HEK293 (cell line): ENCODE measurements around the gene ASPHD1.

Experiments used
- CTCF ChIA-PET: fragments of 350-600 bp; formaldehyde crosslinking; extraction: SDS; loops from one replicate; lab custom pipeline; 2021; ENCODE audit warnings: antibody characterized with exemption; lab: Yijun Ruan, JAX
- POLR2A ChIA-PET: fragments of 300-600 bp; formaldehyde crosslinking; extraction: SDS; loops from one replicate; lab custom pipeline; 2020; ENCODE audit warnings: antibody characterized with exemption, inconsistent platforms; lab: Yijun Ruan, JAX
- H3K27ac ChIP-seq: fragments of 200-500 bp; sonication (Bioruptor generic); 2 replicates; pipeline ENCODE4 v1.5.1; 2014; ENCODE audit warnings: low read depth, low read length, control low read depth, inconsistent platforms; ENCODE audit errors: extremely low read depth
- H3K36me3 ChIP-seq, 2 experiments: fragments of 200-500 bp in 1 of 2; sonication (Bioruptor generic) in 1 of 2; 1 replicate in 1 of 2; 2 replicates in 1 of 2; pipeline ENCODE4 v1.5.1; 2014 to 2017; ENCODE audit warnings: inconsistent platforms in 2 of 2, low read length in 2 of 2; ENCODE audit not compliant: control insufficient read depth in 2 of 2, insufficient read depth in 1 of 2
- H3K4me1 ChIP-seq: fragments of 200-500 bp; sonication (Bioruptor generic); 2 replicates; pipeline ENCODE4 v1.5.1; 2014; ENCODE audit warnings: mild to moderate bottlenecking, low read length, inconsistent platforms; ENCODE audit not compliant: control insufficient read depth, insufficient read depth
- H3K4me3 ChIP-seq: 2 replicates; pipeline ENCODE4 v1.5.1; 2011; ENCODE audit warnings: low read depth, mild to moderate bottlenecking, control low read depth, low read length, moderate library complexity
- H3K9me3 ChIP-seq: fragments of 200-500 bp; sonication (Bioruptor generic); 2 replicates; pipeline ENCODE4 v1.5.1; 2014; ENCODE audit warnings: low read depth, low read length, inconsistent platforms; ENCODE audit not compliant: control insufficient read depth, insufficient read depth
- GLIS1 ChIP-seq: fragments of 450-650 bp; formaldehyde crosslinking; IDR thresholded peaks from 2 replicates; pipeline ENCODE4 v1.5.1; 2016; ENCODE audit warnings: missing biosample characterization, missing genetic modification characterization
- GLIS2 ChIP-seq: fragments of 450-650 bp; formaldehyde crosslinking; IDR thresholded peaks from 2 replicates; pipeline ENCODE4 v1.5.1; 2016; ENCODE audit warnings: missing biosample characterization, missing genetic modification characterization
- MZF1 ChIP-seq: fragments of 450-650 bp; formaldehyde crosslinking; IDR thresholded peaks from 2 replicates; pipeline ENCODE4 v1.5.1; 2017; ENCODE audit warnings: missing biosample characterization, missing genetic modification characterization, borderline replicate concordance
- ZBTB48 ChIP-seq: fragments of 450-650 bp; formaldehyde crosslinking; IDR thresholded peaks from 2 replicates; pipeline ENCODE4 v1.5.1; 2016; ENCODE audit warnings: missing biosample characterization, missing genetic modification characterization
- ZNF10 ChIP-seq: fragments of 450-650 bp; formaldehyde crosslinking; IDR thresholded peaks from 2 replicates; pipeline ENCODE4 v1.5.1; 2017; ENCODE audit warnings: missing biosample characterization, missing genetic modification characterization
- ZNF24 ChIP-seq: fragments of 450-650 bp; formaldehyde crosslinking; IDR thresholded peaks from 2 replicates; pipeline ENCODE4 v1.5.1; 2016; ENCODE audit warnings: missing biosample characterization, missing genetic modification characterization
- ZNF274 ChIP-seq, 2 experiments: fragments of 200-500 bp in 1 of 2; fragments of 450-650 bp in 1 of 2; sonication (Bioruptor generic) in 1 of 2; formaldehyde crosslinking in 1 of 2; IDR thresholded peaks; 2 replicates each; pipeline versions ENCODE4 v1.5.1 to v1.6.1; 2014 to 2016; ENCODE audit warnings: borderline replicate concordance in 1 of 2, inconsistent platforms in 1 of 2, low read length in 1 of 2, missing biosample characterization in 1 of 2, missing genetic modification characterization in 1 of 2
- ZNF302 ChIP-seq: fragments of 450-650 bp; formaldehyde crosslinking; IDR thresholded peaks from 2 replicates; pipeline ENCODE4 v1.5.1; 2016; ENCODE audit warnings: missing biosample characterization, missing genetic modification characterization, low read depth
- ZNF354C ChIP-seq: fragments of 450-650 bp; formaldehyde crosslinking; IDR thresholded peaks from 2 replicates; pipeline ENCODE4 v1.5.1; 2016; ENCODE audit warnings: missing biosample characterization, missing genetic modification characterization, low read depth, borderline replicate concordance
- ZNF37A ChIP-seq: fragments of 450-650 bp; IDR thresholded peaks from 2 replicates; pipeline ENCODE4 v1.5.1; 2018; ENCODE audit warnings: missing biosample characterization, missing genetic modification characterization
- ZNF560 ChIP-seq: fragments of 450-650 bp; formaldehyde crosslinking; IDR thresholded peaks from 2 replicates; pipeline ENCODE4 v1.5.1; 2017; ENCODE audit warnings: missing biosample characterization, missing genetic modification characterization, borderline replicate concordance
- ZNF776 ChIP-seq: fragments of 450-650 bp; formaldehyde crosslinking; IDR thresholded peaks from 2 replicates; pipeline ENCODE4 v1.5.0; 2017; ENCODE audit warnings: missing biosample characterization, missing genetic modification characterization, borderline replicate concordance
- ZNF785 ChIP-seq: fragments of 450-650 bp; formaldehyde crosslinking; IDR thresholded peaks from 2 replicates; pipeline ENCODE4 v1.5.1; 2016; ENCODE audit warnings: missing biosample characterization, missing genetic modification characterization
- TF ChIP-seq, protein P1 (sequence below): fragments of 450-650 bp; formaldehyde crosslinking; IDR thresholded peaks from 2 replicates; pipeline ENCODE4 v1.5.1; 2016; ENCODE audit warnings: missing biosample characterization, missing genetic modification characterization
- TF ChIP-seq, protein P2 (sequence below): fragments of 450-650 bp; formaldehyde crosslinking; IDR thresholded peaks from 2 replicates; pipeline ENCODE4 v1.5.1; 2016; ENCODE audit warnings: missing biosample characterization, missing genetic modification characterization
- TF ChIP-seq, protein P3 (sequence below): fragments of 450-650 bp; formaldehyde crosslinking; IDR thresholded peaks from 2 replicates; pipeline ENCODE4 v1.5.1; 2016; ENCODE audit warnings: missing biosample characterization, missing genetic modification characterization
- TF ChIP-seq, protein P4 (sequence below): fragments of 450-650 bp; formaldehyde crosslinking; IDR thresholded peaks from 2 replicates; pipeline ENCODE4 v1.5.1; 2017; ENCODE audit warnings: missing biosample characterization, missing genetic modification characterization
- TF ChIP-seq, protein P5 (sequence below): fragments of 450-650 bp; formaldehyde crosslinking; IDR thresholded peaks from 2 replicates; pipeline ENCODE4 v1.5.1; 2016; ENCODE audit warnings: missing biosample characterization, missing genetic modification characterization
- TF ChIP-seq, protein P6 (sequence below): fragments of 450-650 bp; formaldehyde crosslinking; IDR thresholded peaks from 2 replicates; pipeline ENCODE4 v1.5.1; 2016; ENCODE audit warnings: missing biosample characterization, missing genetic modification characterization
- TF ChIP-seq, protein P7 (sequence below): fragments of 450-650 bp; formaldehyde crosslinking; IDR thresholded peaks from 2 replicates; pipeline ENCODE4 v1.5.1; 2016; ENCODE audit warnings: missing biosample characterization, missing genetic modification characterization

ASPHD1 gene

DNA sequence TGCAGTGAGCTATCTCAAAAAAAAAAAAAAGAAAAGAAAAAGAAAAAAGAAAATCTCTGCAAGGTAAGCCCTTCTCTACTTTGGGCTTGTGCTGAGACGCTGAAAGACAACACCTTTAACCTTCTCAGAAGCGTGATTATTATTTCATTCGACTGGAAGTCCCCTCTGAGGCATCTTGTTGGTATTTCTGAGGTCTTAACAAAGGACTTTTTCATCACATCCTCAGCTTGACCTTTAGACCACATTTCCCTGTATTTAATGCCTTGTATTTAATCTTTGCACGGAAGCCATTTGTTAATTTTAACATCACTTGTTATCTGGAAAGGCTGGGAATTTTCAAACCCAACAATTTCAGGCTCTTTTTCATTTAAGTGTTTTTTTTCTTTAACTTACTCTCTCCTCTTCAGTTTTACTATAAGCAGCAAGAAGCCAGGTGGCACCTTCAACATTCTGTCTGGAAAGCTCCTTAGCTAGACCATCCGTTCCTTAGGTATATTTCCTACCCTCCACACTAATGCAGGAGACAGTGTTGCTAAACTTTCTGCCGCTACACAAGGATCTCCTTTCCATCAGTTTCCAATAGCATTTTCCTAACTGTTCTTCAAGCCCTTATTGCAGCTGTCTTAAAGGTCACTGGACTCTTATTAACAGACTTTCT, 15.4 kb downstream of the ASPHD1 start:
- Histone ChIP-seq H3K27ac (no peak overlapping the region), H3K9me3 (no peaks in the 10 kb centered on the region), H3K4me1 (no peaks in the 10 kb centered on the region), H3K4me3 (no peak overlapping the region), H3K36me3 (peaks cover 5 to 38% of the 10 kb centered on the region in 2 experiments; a peak in 2 of 3 replicates)
- ChIA-PET CTCF (interaction anchor here (0.6 to 2.0 kb wide), 6 partner anchors 10 to 196 kb away, joined by 3 to 6 read pairs (median 4); partner anchors contain the start of genes KCTD13 and PAGR1), POLR2A (interaction anchor here (1.0 to 3.9 kb wide), 2 partner anchors 10 to 11 kb away, joined by 5 to 22 read pairs; partner anchors contain the start of gene KCTD13)
- TF ChIP-seq ZNF274 (IDR thresholded peaks at IDR 0.05; ENCODE audit: low read length) (no peak), ZNF274 (tag by site-specific recombination; IDR thresholded peaks at IDR 0.05; ENCODE audit: borderline replicate concordance) (no peak), GLIS1 (tag by site-specific recombination) (no peak), ZNF785 (tag by site-specific recombination) (no peak), ZNF24 (tag by site-specific recombination) (no peak), ZNF354C (tag by site-specific recombination) (no peak), ZNF302 (no peak), ZNF10 (no peak), MZF1 (tag by site-specific recombination) (no peak), ZNF560 (no peak), ZBTB48 (tag by site-specific recombination) (no peak), ZNF37A (no peak), ZNF776 (tag by site-specific recombination) (no peak), GLIS2 (tag by site-specific recombination) (no peak)
- TF ChIP-seq, protein P1, sequence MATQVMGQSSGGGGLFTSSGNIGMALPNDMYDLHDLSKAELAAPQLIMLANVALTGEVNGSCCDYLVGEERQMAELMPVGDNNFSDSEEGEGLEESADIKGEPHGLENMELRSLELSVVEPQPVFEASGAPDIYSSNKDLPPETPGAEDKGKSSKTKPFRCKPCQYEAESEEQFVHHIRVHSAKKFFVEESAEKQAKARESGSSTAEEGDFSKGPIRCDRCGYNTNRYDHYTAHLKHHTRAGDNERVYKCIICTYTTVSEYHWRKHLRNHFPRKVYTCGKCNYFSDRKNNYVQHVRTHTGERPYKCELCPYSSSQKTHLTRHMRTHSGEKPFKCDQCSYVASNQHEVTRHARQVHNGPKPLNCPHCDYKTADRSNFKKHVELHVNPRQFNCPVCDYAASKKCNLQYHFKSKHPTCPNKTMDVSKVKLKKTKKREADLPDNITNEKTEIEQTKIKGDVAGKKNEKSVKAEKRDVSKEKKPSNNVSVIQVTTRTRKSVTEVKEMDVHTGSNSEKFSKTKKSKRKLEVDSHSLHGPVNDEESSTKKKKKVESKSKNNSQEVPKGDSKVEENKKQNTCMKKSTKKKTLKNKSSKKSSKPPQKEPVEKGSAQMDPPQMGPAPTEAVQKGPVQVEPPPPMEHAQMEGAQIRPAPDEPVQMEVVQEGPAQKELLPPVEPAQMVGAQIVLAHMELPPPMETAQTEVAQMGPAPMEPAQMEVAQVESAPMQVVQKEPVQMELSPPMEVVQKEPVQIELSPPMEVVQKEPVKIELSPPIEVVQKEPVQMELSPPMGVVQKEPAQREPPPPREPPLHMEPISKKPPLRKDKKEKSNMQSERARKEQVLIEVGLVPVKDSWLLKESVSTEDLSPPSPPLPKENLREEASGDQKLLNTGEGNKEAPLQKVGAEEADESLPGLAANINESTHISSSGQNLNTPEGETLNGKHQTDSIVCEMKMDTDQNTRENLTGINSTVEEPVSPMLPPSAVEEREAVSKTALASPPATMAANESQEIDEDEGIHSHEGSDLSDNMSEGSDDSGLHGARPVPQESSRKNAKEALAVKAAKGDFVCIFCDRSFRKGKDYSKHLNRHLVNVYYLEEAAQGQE (tag by site-specific recombination), result no peak
- TF ChIP-seq, protein P2, sequence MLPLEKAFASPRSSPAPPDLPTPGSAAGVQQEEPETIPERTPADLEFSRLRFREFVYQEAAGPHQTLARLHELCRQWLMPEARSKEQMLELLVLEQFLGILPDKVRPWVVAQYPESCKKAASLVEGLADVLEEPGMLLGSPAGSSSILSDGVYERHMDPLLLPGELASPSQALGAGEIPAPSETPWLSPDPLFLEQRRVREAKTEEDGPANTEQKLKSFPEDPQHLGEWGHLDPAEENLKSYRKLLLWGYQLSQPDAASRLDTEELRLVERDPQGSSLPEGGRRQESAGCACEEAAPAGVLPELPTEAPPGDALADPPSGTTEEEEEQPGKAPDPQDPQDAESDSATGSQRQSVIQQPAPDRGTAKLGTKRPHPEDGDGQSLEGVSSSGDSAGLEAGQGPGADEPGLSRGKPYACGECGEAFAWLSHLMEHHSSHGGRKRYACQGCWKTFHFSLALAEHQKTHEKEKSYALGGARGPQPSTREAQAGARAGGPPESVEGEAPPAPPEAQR (tag by site-specific recombination), result no peak
- TF ChIP-seq, protein P3, sequence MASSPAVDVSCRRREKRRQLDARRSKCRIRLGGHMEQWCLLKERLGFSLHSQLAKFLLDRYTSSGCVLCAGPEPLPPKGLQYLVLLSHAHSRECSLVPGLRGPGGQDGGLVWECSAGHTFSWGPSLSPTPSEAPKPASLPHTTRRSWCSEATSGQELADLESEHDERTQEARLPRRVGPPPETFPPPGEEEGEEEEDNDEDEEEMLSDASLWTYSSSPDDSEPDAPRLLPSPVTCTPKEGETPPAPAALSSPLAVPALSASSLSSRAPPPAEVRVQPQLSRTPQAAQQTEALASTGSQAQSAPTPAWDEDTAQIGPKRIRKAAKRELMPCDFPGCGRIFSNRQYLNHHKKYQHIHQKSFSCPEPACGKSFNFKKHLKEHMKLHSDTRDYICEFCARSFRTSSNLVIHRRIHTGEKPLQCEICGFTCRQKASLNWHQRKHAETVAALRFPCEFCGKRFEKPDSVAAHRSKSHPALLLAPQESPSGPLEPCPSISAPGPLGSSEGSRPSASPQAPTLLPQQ (tag by site-specific recombination), result no peak
- TF ChIP-seq, protein P4, sequence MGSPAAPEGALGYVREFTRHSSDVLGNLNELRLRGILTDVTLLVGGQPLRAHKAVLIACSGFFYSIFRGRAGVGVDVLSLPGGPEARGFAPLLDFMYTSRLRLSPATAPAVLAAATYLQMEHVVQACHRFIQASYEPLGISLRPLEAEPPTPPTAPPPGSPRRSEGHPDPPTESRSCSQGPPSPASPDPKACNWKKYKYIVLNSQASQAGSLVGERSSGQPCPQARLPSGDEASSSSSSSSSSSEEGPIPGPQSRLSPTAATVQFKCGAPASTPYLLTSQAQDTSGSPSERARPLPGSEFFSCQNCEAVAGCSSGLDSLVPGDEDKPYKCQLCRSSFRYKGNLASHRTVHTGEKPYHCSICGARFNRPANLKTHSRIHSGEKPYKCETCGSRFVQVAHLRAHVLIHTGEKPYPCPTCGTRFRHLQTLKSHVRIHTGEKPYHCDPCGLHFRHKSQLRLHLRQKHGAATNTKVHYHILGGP (tag by site-specific recombination), result no peak
- TF ChIP-seq, protein P5, sequence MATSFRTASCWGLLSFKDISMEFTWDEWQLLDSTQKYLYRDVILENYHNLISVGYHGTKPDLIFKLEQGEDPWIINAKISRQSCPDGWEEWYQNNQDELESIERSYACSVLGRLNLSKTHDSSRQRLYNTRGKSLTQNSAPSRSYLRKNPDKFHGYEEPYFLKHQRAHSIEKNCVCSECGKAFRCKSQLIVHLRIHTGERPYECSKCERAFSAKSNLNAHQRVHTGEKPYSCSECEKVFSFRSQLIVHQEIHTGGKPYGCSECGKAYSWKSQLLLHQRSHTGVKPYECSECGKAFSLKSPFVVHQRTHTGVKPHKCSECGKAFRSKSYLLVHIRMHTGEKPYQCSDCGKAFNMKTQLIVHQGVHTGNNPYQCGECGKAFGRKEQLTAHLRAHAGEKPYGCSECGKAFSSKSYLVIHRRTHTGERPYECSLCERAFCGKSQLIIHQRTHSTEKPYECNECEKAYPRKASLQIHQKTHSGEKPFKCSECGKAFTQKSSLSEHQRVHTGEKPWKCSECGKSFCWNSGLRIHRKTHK, result no peak
- TF ChIP-seq, protein P6, sequence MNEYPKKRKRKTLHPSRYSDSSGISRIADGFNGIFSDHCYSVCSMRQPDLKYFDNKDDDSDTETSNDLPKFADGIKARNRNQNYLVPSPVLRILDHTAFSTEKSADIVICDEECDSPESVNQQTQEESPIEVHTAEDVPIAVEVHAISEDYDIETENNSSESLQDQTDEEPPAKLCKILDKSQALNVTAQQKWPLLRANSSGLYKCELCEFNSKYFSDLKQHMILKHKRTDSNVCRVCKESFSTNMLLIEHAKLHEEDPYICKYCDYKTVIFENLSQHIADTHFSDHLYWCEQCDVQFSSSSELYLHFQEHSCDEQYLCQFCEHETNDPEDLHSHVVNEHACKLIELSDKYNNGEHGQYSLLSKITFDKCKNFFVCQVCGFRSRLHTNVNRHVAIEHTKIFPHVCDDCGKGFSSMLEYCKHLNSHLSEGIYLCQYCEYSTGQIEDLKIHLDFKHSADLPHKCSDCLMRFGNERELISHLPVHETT, result no peak
- TF ChIP-seq, protein P7, sequence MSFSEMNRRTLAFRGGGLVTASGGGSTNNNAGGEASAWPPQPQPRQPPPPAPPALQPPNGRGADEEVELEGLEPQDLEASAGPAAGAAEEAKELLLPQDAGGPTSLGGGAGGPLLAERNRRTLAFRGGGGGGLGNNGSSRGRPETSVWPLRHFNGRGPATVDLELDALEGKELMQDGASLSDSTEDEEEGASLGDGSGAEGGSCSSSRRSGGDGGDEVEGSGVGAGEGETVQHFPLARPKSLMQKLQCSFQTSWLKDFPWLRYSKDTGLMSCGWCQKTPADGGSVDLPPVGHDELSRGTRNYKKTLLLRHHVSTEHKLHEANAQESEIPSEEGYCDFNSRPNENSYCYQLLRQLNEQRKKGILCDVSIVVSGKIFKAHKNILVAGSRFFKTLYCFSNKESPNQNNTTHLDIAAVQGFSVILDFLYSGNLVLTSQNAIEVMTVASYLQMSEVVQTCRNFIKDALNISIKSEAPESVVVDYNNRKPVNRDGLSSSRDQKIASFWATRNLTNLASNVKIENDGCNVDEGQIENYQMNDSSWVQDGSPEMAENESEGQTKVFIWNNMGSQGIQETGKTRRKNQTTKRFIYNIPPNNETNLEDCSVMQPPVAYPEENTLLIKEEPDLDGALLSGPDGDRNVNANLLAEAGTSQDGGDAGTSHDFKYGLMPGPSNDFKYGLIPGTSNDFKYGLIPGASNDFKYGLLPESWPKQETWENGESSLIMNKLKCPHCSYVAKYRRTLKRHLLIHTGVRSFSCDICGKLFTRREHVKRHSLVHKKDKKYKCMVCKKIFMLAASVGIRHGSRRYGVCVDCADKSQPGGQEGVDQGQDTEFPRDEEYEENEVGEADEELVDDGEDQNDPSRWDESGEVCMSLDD, result no peak
